T47D (cell line): Measurements from ENCODE around the gene AKAP3.

ENCODE experiments used
- DNase-seq, 2 experiments: peaks; one replicate each; pipeline versions ENCODE4 v3.0.0 to v3.0.0-alpha.2; 2011 to 2012; ENCODE audit warnings: low read depth in 1 of 2, low spot score in 1 of 2
- JUND ChIP-seq: IDR thresholded peaks from 2 replicates; pipeline ENCODE4 v1.6.1; 2012; ENCODE audit warnings: low read depth
- in situ Hi-C: cut with HindIII; loops from 2 replicates; pipeline ENCODE4 v1.10.0; 2016; ENCODE audit warnings: low sequenced_read_pairs, low pct_unique_long_range_greater_than_20kb

Gene AKAP3

DNA sequence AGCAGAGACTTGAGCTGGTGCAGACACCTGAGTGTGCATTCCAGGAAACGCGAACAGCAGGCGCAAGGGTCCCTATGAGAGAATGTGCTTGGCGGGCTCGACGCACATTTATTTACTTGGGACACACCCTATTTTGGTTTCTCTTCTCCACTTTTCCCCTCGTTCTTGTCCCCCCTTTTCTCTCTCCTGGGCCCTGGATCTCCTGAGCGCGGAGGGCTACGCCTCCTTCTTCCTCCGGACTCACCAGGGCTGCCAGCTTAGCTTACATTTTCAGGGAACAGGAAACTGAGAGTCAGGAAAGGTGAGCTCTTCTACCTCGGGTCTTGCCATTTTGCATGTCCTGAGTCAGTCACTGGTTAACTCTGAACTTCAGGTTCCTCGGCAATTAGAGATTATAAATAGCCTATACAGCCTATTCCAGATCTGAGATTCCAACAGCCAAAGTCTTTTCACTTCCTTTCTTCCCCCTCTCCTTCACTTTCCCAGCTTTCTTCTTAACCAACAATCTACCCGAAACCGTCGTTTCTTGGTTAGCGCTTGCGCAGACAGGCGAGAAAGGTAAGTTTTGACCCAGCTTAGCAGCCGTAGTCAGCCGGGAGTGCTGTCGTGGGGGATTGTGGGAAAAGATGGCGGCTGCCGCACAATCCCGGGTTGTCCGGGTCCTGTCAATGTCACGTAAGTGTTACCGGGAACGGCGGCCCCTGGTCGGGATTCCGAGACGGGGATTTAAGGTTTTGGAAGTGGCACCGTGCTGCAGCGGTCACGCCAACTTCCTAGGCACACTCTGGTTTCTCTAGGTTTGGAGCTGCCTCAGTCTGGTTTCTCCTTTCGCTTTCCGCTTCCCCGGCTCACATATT, at the start of gene AKAP3, which contains the start of gene NDUFA9:
Gene AKAP3, minus strand, starts transcription at position 551 of the 857 bp plus-strand sequence. CDS start 10,855 bp downstream, outside the sequence.
Gene NDUFA9, plus strand, starts transcription at position 614 of the 857 bp plus-strand sequence. Its CDS starts 13 bp downstream, at position 627.
- DNase-seq, result peak; percentile 1 to 66
- no peak for TF ChIP-seq JUND
- in situ Hi-C loops, result no loop called here

DNA sequence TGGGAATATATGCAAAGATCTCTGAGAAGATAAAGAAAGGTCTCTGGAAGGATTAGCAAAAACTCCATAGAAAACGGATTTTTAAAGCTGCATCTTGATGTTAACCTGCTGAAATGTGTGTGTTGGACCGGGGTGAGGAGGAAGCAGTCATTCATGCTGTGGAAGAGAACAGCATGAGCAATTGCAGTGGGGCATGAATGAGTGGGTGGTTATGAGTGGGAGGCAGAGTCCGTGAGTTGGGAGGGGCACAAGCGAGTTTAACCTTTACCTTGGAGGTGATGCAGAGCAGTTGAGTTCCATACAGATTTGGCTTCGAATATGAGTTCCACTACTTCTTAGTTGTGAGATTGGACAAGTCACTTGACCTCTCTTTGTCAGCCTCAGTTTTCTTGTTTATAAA, 41.9 kb upstream of the AKAP3 start:
- no peak for DNase-seq
- TF ChIP-seq JUND, result no peak
- in situ Hi-C loops, result no loop called here

DNA sequence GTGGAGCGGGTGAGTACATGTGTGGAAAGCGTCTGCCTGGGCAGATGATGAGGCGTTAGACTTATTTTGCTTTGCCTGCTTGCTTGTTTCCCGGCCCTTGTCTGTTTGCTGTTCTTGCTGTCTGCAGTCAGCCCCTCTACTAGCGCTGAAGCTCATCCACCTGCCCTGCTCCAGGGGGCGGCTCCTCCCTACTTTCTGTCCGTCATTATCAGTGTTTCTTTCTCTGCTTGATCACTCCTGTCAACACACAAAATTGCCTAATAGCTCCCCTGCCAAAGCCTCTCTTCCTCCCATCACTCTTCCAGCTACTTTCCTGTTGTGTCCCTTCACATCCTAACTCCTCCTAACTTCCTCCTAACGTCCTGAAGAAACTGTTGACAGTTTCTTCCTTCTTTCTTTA, 36.5 kb upstream of the AKAP3 start:
- TF ChIP-seq JUND, result no peak
- in situ Hi-C loops, result no loop called here
- no peak for DNase-seq

DNA sequence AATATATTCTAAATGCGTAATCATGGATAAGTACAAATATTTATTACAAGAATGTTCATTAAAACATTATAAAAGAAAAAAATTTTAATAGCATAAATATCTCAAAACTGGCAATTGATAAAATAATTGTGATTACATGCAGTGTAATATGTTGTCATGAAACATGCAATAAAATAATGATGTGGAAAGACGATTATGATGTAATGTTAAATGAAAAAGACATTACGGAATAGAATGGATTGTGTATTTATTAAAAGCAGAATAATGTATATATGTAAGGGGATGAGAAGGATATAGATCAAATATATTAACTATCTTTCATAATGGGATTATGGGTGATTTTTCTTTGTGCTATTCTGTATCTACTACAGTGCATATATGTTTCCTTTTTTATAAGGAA, 32.9 kb upstream of the AKAP3 start:
- no peak for DNase-seq
- no peak for TF ChIP-seq JUND
- in situ Hi-C loops, result no loop called here

DNA sequence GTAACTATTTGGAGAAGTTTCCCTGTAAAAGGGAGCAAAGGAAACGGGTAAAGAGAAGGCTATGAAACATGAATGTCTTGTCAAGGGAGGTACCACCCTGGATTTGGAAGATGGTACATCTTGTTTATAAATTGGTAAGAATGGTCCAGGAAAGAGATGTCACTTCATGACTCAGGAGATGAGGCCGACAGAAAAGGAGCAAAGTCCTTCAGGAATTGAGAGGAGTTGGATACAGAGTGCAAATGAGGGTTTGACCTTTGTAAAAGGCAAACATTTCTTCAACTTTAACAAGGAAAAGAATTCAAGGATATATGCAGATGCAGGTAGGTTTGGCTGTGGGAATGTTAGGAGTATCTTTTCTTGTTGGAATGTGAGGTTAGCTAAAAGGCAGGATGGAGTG, 30.9 kb upstream of the AKAP3 start:
- in situ Hi-C loops, result no loop called here

DNA sequence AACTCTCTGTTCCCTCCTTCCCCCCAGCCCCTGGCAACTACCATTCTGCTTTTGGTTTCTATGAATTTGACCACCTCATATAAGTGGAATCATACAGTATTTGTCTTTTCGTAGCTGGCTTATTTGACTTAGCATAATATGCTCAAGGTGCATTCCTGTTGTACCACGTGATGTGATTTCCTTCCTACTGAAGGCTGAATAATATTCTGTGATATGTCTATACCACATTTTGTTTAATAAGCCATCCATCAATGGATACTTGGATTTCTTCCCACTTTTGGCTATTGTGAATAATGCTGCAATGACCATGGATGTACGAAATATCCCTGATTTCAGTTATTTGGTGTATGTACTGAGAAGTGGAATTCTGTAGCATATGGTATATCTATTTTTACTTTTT, 16.4 kb upstream of the AKAP3 start:
- no peak for TF ChIP-seq JUND
- DNase-seq, result no peak
- in situ Hi-C loops, result no loop called here

More for the DNA sequence above, 30.9 kb upstream of the AKAP3 start:
- no peak for DNase-seq
- TF ChIP-seq JUND, result no peak

DNA sequence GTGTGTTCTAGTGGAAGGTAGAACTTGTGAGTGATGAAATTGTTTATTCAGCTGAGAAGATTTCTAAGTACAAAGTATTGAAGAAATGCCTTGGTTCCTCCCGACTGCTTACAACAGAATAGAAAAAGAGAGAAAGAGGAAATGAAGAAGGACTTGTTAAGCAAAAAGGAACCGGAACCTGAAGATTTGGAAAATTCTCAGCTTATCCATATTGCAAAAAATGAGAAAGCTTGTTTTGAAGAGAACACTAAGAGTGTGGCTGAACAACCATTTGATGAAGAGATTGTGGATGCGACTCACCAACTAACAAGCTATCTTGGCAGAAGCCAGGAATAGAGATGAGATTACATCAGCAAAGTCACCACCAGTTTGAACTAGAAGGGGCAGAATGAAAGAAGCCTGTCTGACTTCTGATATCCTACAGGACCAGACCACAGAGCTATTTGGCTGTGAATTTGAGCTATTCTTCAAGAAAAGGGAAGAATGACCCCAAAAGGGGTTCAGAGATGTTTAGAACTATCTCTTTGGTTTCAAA, 15.2 kb upstream of the AKAP3 start:
- in situ Hi-C loops, result no loop called here
- TF ChIP-seq JUND, result no peak
- DNase-seq, result no peak

DNA sequence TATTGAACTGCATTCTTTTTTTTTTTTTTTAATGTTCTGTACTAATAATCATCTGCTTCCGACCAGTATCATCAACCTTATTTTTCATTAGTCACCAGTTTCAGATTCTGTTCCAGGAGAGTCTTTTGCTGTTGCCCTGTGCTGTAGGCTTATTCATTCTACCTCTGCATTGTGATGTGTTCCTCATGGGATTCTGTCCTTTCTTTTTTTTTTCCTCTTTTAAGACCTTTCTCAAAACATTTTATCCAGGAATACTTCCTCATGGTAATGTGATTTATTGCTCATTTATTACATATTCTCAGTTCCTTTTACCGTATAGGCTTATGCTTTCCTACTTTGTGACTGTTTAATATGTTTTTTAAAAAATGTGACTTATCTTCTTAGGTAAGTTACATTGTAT, 4.8 kb upstream of the AKAP3 start:
- in situ Hi-C loops, result no loop called here
- no peak for TF ChIP-seq JUND
- no peak for DNase-seq

DNA sequence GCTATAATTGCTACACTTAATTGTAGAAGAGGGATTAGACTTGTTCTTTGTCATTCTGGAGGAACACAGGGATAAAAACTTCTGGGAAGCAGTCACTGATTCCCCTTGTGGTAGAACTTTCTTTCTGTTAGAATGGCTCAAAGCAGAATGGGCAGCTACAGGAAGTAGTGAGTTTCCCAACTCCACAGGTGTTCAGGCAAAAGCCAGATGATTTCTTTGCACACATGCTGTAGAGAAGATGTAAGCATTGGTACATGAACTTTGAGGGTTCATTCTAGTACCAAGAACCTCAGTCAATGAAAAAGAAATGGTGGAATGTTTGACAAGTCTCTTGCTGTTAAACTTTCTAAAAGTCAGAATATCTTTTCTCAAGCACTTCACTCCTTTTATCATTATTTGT, 4.4 kb upstream of the AKAP3 start:
- in situ Hi-C loops, result no loop called here
- no peak for TF ChIP-seq JUND
- no peak for DNase-seq

DNA sequence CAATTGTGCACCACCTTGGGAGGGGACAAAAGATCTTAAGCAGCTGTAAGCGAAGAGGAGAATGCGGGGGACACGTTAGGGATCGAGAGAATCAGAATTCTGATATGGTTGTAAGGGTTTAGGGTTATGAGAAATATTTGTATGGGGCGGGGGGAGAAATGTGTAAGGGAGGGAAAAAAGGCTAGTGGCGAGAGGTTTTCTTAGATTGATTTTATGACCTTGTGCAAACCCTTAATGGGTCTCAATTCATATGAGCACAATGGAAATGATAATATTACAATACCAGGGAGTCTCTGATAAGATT, 459 bp upstream of the AKAP3 start:
- no peak for TF ChIP-seq JUND
- in situ Hi-C loops, result no loop called here

DNA sequence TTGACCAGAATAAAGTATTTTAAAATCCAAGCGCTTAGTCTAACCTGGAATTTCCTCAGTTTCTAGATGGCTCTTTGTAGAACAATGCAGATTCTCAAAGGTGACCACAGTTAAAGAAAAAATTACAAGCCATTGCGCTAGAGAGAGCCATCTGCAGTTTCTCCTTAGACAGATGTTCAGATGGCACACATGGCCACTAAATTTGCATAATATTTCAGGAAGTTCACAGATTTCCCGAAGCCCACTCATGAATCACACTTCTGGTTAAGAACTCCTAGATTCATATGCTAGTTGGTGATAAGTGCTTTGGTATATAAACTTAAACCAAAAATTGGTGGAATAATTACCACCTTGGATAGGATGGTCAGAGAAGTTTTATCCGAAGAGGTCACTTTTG, 749 bp downstream of the AKAP3 start:
- no peak for TF ChIP-seq JUND
- DNase-seq, result no peak
- in situ Hi-C loops, result no loop called here

More for the DNA sequence above, 459 bp upstream of the AKAP3 start:
- DNase-seq, result no peak

DNA sequence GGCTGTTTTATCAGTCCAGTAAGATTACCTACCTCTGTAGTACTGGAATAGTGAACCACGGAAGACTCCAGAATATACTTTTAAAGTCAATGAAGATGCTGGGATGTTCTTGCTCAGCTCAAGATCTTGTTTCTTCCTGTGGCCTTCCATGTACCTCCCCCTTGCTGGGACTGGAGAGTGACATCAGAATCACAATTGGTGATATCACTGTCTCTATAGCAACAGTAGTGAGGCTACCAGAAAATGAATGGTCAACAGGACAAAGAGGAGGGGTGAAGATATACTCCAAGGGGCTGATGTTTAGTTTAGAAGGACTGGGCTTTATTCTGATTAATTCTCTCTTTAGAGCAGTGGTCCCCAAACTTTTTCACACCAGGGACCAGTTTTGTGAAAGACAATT, 3.8 kb downstream of the AKAP3 start:
- in situ Hi-C loops, result no loop called here

DNA sequence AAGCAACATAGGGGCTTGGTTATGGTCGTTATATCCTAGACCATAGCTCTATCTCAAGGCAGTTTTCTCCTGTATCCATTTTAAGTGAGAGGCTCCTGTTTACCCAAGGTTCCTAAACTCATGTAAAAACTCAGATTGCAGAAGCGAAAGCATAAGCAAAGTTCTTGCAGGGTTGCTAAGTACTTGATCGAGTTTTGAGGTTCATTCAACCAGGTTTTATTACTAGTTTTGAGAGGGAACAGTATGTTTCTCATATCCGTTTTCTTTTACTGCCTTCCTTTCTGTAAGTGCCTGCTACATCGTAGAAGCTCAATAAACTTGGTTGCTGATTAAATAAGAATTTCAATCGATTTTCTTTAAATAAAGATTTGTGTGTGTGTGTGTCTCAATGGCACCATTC, 5.1 kb downstream of the AKAP3 start:
- no peak for TF ChIP-seq JUND
- DNase-seq, result no peak

More for the DNA sequence above, 3.8 kb downstream of the AKAP3 start:
- no peak for TF ChIP-seq JUND
- DNase-seq, result no peak

More for the DNA sequence above, 5.1 kb downstream of the AKAP3 start:
- in situ Hi-C loops, result no loop called here
